Cardiac septum (tissue), 1 donor: ENCODE data around the gene DERA. TPM values are rescaled to one million over a fixed set of nuclear protein-coding genes. Genes with fewer than 3 reads are reported as not detected.
"Not testable (repeated sequence)": the region's sequence is repeated elsewhere in the genome, so short reads cannot be mapped to it uniquely, and the experiment has no call there.

Experiments
- DNase-seq: peaks from one replicate; pipeline ENCODE4 v3.0.0-alpha.2; 2020; ENCODE audit warnings: low spot score
- intact Hi-C: fragments of 100-400 bp; cut with DNase I; formaldehyde crosslinking; loops from one replicate; pipeline ENCODE4 v1.14.0; 2022
- long read RNA-seq: library from polyadenylated mRNA; unstranded; transcript quantifications from one replicate; pipeline ENCODE4 v2.0.0, GENCODE V29; 2021
- total RNA-seq: library from RNA; stranded (reverse); fragmentation: NEBNext Ultra II Directional; extraction: Animal tissue kit (Norgen Biotek cat#: 25700); gene quantifications from one replicate; pipeline ENCODE4 v1.2.1, GENCODE V29; 2021
- donor health status: DM: no; HTN: no; CAD: no.

The DERA gene
- 19.4 TPM for total RNA-seq
- long read RNA-seq, transcript DERA-201 (9 exons, 1,705 nt), result major isoform, 29 of 40 reads
- long read RNA-seq, transcript DERA-209 (8 exons, 854 nt), result minor isoform, 5 of 40 reads
- long read RNA-seq, partial matches to known transcripts, result 3 of 40 reads
- long read RNA-seq, other reads (novel, unspliced or antisense), result 3 of 40 reads

- peak; percentile 93 for DNase-seq
These were observed at the start of gene DERA for GRCh38 chr12:15910864-15911721. TSS of gene DERA (plus strand) at chr12:15911332. CDS start at chr12:15911384, 52 bp downstream.

DNA sequence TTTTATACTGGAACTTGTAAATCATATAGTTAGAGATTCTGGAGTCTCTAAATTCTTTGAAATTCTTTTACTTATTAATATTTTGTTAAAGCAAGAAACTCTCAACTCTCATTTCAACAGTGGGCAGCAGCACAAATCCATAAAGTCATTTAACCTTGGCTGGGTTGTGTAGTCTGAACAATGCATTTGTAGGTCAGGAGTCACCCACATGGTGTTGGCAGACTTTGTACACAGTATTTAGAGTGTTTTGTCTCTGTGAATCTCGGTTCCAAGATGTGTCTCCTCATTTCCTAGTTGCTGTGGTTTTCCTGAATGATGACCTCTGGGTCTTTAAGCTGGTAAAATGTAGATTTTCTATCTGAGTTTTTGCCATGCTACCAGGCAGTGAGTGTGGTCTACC is 49.7 kb upstream of the DERA start:
- no peak for DNase-seq
- intact Hi-C loops, result no loop called here

More at GRCh38 chr12:15910864-15911721, at the start of gene DERA:
- intact Hi-C loops, result no loop called here

- no peak for DNase-seq
- intact Hi-C loops, result no loop called here
These were observed 48.3 kb upstream of the DERA start for GRCh38 chr12:15862840-15863239.

- intact Hi-C loops, result no loop called here
- no peak for DNase-seq
These were observed 47.8 kb upstream of the DERA start for GRCh38 chr12:15863372-15863771.

DNA sequence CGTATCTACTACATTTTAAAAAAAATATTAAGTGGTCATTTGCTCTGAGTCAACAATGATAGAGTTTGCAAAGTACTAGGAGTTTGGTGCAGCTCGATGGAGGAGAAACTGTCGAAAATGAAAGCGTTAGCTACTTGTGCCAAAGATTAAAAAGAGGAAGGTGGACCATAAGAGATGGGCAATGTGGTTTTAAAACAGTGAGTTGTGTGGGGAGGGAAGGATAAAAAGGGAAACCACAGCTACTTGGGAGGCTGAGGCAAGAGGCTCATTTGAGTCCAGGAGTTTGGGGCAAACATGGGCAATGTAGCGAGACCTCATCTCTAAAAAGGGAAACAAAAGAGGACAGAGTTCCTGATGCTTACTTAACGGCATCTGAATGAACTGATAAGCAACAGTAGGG is 47.1 kb upstream of the DERA start:
- intact Hi-C loops, result no loop called here
- DNase-seq, result no peak

DNA sequence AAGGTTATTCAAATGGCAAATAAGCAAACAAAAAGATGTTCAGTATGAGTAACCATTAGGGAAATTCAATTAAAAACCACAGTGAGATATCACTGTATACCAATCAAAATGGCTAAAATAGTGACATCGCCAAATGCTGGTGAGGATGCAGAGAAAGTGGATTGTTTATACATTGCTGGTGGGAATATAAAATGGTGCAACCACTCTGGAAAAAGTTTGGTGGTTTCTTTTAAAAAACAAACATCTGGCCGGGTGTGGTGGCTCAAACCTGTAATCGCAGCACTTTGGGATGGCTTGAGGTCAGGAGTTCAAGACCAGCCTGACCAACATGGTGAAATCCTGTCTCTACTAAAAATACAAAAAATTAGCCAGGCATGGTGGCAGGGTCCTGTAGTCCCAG is 42.9 kb upstream of the DERA start:
- DNase-seq, result no peak

GRCh38 chr12:15873556-15873955 is 37.6 kb upstream of the DERA start:
- intact Hi-C loops, result no loop called here
- no peak for DNase-seq

More for the DNA sequence above, 42.9 kb upstream of the DERA start:
- intact Hi-C loops, result no loop called here

GRCh38 chr12:15874556-15875145 is 36.5 kb upstream of the DERA start:
- intact Hi-C loops, DNase-seq: not testable (repeated sequence)

GRCh38 chr12:15875863-15876262 is 35.3 kb upstream of the DERA start:
- DNase-seq, result no peak
- intact Hi-C loops, result no loop called here

DNA sequence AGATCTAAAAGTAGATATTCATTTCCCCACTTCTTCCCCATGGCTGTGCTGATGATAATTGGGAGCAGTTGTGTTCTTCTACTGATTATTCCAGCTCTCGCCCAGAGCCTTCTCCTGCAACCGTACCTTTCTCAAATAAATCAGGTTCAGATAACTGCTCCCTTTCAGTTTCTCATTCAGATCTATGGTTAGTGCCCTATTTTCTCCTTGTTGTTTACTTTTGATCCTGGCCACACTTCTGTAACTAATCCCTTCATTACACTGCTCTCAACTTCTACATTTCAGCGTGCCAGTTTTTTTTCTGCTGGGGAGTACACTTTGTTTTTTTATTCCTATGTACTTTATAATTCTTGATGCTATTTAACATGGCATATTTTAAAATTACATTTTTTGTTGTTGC is 31.7 kb upstream of the DERA start:
- DNase-seq, result no peak
- intact Hi-C loops, result no loop called here

GRCh38 chr12:15880721-15881120 is 30.4 kb upstream of the DERA start:
- no peak for DNase-seq
- intact Hi-C loops, result loop anchor here (10.0 kb wide), 1 partner anchor 1106 kb away; a partner anchor contains a TSS

DNA sequence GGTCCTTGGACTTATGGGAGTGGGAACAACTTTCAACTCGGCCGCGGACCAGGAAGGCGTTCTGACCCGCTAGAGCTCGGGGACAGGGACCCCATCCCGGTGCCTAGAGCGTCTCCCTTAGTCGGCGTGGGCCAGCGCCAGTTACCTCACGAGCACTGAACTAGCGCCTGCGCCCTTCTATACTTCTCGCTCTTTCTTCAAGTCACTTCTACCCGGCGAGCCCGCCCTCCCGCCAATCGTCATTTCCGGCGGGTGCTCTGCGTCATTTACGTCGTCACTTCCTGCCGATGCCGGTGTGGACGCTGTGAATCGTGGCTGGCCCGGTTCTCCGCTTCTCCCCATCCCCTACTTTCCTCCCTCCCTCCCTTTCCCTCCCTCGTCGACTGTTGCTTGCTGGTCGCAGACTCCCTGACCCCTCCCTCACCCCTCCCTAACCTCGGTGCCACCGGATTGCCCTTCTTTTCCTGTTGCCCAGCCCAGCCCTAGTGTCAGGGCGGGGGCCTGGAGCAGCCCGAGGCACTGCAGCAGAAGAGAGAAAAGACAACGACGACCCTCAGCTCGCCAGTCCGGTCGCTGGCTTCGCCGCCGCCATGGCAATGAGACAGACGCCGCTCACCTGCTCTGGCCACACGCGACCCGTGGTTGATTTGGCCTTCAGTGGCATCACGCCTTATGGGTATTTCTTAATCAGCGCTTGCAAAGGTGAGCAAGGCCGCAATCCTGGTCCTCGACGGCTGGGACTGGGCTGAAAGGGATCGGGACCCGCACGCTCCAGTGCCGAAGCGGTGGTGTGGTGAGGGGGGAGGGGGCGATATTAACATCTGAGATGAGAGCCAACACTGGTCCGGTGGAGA is 28.8 kb upstream of the DERA start, which contains the start of gene STRAP:
Gene STRAP (plus strand): TSS at position 270 of the 854 bp plus-strand sequence. CDS start 321 bp downstream, at position 591.
- intact Hi-C loops, result loop anchor here (10.0 kb wide), 1 partner anchor 1108 kb away; a partner anchor contains a TSS

GRCh38 chr12:15883536-15883935 is 27.6 kb upstream of the DERA start:
- no peak for DNase-seq
- intact Hi-C loops, result loop anchor here (10.0 kb wide), 1 partner anchor 1109 kb away; a partner anchor contains a TSS

More for the DNA sequence above, 28.8 kb upstream of the DERA start, which contains the start of gene STRAP:
- peak; percentile 98 for DNase-seq

DNA sequence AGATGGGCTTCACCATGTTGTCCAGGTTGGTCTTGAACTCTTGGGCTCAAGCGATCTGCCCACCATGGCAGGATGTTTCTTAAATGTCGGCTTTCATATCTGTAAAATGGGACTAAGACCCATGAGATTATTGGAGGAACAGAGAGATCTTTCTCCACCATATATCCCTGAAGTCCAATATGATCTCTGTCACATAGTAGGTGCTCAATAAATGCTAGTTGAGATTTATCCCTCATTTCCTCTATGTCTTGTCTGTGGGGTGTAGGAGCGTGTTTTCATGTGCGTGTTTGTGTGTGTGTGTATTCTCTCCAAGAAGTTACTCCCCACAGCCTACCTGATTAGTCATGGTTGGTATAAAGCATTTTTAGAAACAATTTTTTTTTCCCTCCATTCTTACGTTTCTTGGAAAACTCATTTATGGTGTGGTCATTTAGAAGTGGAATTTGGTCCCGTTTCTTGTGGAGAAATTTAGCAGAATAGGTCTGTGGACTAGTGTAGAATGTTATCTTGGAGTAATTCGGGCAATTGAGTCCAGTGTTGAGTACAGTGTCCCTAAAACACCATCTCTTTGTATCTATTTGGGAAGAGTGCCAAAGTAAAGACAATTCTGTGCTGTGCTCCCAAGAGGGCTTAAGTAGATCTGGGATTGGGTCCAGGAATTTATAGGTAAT is 24.6 kb upstream of the DERA start:
- intact Hi-C loops, result loop anchor here (10.0 kb wide), 1 partner anchor 1112 kb away; a partner anchor contains a TSS
- DNase-seq, result no peak

- intact Hi-C loops, result loop anchor here (10.0 kb wide), 1 partner anchor 1112 kb away; a partner anchor contains a TSS
- no peak for DNase-seq
These were observed 23.9 kb upstream of the DERA start for GRCh38 chr12:15887043-15887817.

GRCh38 chr12:15892645-15893259 is 18.4 kb upstream of the DERA start:
- intact Hi-C loops, result no loop called here
- DNase-seq, result no peak

DNA sequence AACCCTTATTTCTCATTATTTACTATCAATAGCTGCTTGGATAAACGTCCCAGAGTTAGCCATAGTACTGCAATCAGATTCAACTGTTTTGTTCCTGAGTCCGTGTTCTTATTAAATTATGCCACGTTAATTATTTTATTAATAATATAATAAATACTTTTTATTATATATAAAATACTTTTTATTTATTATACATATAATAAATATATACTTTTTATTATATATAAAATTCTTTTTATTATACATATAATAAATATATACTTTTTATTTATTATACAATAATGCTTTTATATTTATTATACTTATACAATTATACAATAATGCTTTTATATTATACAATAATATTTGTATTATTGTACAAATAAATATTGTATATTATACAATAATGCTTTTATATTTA is 17.9 kb upstream of the DERA start:
- no peak for DNase-seq
- intact Hi-C loops, result no loop called here

GRCh38 chr12:15896867-15897266 is 14.3 kb upstream of the DERA start:
- DNase-seq, result no peak
- intact Hi-C loops, result no loop called here
